Measurements from ENCODE around the gene CDH4.

Gene CDH4

DNA sequence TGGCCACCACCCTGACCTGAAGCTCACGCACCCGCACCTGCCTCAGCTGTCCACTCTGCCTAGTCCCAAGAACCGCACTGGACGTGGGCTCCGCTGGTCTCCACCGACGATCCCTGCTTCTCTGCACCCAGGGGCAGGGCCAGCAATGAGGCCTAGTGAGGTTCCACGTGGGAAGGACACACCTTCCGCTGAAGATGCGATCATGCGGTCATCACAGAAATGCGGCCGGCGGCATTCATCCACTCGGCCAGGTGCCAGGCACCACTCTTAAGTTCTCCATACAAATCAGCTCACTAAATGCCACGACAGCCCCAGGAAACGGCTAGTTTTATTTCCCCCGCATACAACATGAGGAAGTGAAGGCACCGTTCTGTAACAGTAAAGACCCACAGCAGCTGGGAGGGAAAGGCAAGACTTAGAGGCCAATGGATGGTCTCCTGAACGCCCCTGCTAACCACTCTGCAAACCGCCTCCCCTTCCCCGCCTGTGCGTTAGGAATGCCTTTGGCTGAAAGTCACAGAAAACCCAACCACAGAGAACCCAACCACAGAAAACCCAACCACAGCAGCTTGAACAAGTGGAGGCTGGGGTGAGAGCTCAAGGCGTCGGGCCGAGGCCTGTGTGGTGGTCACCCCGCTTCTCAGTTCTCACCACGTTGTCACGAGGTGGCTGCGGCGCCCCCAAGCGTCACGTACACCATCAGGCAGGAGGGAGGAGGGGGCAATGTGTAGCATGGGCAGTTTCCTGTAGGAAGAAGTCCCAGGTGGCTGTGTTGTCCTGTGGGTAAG lies 609.2 kb downstream of the CDH4 start:
- DNase-seq: no peak

DNA sequence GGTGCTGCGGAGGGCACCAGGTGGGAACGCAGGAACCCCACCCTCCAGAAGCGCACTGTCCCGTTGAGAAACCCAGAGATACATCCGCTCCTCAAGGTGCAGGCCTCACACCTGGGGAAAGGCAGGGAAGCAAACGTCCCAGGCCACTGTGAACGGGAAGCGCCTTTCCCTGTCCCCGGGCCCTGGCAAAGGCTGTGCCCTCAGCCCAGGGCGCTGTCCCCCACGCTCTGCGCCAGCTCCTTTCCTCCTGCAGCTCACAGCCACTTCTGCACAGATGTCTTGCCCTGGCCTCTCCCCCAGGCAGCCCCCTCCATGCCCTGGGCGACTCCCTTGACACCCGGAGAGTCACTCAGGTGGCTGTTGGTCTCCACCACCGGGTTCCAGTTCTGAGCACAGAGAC lies 609.8 kb downstream of the CDH4 start:
- no peak for DNase-seq

DNA sequence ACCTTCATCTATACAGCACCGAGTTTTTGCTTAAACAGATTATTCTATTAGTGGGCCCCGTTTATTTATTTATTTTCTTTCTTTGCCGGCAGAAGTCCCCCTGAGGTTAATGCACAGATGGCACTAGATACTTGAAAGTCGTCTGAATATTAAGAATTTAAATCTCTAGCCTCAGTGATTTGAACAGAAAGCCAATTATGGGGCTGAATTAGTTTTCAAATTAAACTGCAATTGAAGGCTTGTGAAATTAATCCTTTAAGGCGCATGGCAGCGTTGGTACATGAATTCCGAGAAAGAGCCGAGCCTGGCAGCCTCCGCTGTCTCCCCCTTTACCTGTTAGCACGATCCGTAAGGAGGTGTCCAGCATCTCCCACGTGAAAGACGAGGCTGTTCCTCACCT lies 610.8 kb downstream of the CDH4 start:
- no peak for DNase-seq

DNA sequence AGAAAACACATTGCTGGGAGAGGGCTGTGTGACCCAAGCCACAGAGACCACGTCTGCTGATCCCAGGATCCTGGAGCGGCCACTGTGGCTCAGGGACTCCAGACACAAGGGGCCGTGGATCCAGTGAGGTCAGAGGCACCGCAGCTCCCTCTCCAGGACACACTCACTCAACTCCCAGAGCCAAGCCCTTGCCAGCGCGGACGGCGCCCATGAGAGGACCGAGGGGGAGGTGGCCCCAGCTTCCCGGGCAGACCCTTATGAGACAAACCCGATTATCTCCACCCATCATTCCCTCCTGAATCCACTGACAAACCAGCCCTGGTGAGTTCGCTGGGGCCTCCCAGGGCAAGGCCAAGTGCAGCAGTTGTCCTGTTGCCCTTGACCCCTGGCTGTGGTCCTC lies 612.4 kb downstream of the CDH4 start:
- no peak for DNase-seq

DNA sequence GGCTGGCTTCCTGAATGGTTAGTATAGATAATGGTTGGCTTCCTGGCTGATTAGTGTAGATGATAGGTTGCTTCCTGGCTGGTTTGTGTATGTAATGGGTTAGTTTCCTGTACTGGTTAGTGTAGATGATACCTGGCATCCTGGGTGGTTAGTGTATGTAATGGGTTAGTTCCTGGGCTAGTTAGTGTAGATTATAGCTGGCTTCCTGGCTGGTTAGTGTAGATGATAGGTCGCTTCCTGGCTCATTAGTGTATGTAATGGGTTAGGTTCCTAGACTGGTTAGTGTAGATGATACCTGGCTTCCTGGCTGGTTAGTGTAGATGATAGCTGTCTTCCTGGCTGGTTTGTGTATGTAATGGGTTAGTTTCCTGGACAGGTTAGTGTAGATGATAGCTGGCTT lies 613.3 kb downstream of the CDH4 start:
- DNase-seq: no peak

DNA sequence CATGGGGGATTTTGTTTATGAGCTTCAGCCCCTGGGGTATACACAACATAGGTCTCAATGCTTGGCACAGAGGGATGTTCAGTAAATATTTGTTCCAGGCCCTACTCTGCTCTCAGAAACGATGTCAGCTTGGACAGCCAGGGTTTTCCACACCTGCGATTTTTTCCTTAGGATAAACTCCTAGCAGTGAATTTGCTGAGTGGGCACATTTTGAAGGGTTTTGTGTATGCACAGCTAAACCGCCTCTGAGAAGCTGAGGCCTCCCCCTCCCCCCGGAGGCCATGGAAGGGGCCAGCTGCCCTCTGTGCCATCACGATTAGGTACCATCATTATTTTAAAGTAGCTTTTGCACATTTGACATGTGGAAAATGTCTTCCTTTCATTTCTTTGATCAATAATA lies 614.1 kb downstream of the CDH4 start:
- no peak for DNase-seq

DNA sequence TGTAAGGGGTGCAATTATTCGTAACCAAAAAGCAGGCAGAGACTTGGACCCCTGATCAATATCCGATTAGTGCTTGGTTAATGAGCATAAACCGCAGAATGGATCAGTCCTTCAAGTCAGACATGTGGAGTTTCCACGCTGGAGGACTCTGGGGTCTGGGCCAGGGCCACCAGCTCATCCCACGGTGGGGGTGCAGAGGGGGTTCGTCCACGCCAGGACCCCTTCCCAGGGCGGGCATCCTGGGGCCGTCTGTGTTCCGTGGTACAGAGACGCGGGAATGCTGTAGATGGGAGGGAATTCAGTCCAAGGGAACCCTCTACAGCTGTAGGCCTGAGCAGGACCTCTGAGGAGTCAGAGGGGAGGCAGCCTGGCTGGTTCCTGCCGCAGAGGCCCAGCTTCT lies 615.9 kb downstream of the CDH4 start:
- DNase-seq: no peak

DNA sequence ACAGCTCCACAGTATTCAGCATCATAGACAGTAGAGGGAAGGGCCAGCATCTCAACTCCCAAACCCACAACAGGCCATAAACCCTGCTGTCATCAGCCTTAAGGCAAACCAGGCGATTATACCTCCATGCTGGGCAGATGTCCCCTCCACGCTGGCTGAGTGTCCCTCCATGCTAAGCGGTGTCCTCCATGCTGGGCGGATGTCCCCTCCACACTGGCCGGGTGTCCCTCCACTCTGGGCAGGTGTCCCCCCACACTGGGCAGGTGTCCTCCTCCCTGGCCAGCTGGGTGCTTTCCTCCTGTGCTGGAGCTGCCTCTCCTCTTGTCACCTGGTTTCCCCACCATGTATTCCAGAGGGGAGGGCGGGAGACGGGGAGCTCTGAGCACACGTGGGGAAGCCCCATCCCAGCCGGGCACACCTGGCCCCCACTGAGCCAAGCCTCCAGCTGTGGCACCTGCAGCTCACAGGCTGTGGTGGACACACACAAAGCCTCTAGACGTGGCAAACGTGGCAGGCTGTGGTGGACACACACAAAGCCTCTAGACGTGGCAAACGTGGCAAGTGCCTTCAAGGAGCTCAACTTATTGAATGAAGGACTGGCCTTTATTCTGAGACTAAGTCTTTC lies 616.5 kb downstream of the CDH4 start:
- no peak for DNase-seq

DNA sequence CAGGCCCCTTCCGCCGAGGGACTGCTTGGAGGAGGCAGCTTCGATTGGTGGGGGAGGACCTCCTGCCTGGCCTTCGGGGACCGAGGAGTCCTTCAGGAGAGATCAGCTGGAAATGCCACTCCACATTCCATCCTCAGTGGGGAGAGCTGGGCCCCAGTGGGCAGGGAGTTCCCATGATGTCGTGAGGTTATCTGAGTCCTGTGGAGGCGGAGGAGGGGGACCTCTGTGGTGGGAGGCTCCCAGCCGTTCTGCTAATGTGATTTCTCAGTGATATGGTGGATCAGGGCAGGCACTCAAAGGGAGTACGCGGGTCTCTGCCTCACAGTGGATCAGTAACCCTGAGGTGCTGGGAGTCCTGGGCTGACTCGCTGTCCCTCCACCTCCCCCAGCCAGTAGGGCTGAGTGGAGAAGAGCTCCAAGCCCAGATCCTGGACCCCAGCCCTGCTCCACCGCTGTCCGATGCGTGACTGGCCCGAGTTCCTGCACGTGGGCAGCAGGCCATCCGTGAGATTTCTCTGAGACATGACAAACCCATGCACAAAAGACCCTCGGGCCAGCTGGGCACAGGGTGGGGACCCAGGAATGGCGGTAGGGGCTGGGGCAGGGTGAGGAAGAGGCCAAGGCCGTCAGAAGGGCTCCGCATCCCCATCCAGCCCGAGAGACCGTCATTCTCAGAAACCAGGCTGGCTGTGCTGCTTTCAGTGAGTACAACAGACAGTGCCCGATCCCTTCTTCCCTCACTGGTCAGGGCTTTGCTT lies 617.9 kb downstream of the CDH4 start:
- no peak for DNase-seq

DNA sequence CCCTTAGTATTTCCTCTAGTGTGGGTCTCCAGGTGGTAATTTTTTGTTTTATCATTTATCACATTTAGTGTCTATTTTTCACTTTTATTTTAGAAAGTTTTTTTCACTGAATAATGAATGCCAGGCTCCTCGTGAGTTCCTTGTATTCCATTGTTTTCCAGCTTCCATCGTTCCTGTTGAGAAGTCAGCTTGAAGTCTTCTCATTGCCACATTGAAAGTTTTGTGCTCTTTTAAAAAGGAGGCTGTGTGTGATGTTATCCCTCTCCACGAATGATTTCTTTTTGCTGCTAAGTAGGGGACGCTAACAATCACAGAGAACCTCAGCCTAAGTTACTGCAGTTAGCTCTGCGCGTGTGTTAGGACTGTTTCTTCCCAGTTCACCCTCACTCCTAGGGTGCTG lies 619.1 kb downstream of the CDH4 start:
- DNase-seq: no peak

DNA sequence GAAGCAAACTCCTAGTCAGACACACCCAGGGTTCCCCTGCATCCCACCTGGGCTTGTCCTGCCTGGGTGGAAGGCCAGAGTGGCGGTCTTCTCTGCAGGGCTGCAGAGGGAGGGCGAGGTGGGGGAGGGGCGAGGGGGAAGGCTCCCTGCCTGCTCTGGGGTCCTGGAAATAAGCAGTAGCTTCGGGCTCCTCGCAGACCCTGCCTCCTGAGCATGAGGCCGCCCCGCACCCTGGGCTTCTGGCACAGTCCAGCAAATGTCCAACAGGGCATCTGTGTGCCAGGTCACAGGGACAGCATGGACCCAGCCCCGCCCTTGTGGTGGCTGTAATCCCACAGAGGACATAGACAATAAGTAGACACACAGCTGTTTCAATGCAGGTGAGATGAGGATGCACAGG lies 619.9 kb downstream of the CDH4 start:
- no peak for DNase-seq

DNA sequence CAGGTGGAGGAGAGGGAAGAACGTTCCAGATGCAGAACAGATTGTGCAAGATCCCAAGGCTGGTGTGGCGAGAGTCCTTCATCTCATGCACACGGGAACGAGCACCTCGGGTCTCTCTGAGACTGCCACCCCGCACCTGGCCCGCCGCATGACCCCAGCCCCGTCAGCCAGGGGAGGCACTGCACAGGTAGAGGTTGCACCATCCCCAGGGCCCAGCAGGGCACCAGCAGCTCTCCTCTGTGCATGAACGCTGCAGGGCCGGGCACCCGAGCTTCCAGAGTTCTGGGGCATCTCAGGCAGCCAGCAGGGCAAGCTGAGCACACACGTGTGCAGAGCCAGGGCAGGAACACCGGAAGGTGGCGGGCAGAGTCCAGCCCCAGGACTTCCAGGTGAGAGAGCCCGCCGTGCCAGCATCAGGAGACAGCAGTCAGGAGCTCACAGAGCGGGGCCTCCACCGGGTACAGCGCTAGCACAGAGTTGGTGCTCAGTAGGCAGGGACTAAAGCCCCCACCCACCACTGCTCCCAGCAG lies 620.4 kb downstream of the CDH4 start:
- DNase-seq: no peak

DNA sequence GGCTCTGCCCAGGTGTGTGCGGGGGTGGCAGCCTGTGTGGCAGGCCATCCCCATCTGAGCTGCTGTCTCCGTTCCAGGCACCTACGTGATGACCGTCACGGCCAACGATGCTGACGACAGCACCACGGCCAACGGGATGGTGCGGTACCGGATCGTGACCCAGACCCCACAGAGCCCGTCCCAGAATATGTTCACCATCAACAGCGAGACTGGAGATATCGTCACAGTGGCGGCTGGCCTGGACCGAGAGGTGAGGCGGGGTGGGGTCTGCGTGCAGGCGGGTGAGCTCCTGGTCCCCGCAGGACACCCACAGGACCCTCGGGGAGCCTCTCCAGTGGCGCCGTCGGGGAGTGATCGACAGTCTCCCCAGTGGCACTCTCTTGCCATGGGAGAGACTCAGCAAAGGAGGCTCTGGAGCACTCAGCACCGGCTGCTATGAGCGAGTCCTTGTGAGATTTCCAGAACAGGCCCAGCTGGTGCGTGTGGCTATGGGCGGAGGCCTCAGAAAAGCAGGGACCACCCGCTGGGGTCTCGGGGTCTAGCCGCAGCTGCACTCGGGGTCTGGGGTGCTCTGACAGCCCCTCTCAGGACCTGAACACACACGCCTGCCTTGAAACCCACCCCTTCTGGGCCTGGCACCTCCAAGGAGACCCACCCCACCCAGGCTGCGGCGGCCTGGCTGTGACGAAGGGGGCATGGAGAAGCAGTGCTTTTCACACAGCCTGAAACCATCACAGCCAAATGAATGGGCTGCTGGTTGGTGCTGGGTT lies 621.8 kb downstream of the CDH4 start:
- no peak for DNase-seq

DNA sequence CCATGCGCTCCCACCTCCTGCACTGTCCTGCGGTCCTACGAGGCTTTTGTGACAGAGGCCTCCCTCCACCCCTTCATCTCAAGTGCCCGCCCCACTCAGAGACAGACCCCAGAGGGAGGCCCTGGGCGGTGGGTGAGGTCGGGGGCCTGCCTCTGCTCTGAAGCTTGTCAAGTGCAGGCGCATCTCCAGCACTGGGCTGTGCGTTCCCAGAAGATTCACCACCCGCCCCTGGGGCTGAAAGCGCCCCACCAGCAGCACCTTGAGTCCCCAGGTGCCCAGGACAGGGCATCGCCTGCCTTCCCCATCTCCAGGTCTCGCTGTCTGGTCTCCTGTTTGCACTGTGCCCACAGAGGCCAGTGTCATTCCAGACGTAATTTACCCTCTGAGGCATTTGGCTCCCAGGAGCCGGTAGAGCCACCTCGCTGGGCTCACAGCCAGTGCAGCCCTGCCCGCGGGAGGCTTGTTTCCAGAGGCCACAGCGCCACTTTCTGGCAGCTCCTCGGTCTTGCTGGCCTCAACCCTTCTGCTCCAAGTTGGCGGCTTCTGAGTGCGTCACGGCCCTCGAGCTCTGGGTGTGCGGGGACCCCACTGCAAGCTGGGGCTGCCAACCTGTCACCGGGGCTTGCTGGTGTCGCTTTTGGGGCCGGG lies 622.5 kb downstream of the CDH4 start:
- peak; percentile 48 for DNase-seq

DNA sequence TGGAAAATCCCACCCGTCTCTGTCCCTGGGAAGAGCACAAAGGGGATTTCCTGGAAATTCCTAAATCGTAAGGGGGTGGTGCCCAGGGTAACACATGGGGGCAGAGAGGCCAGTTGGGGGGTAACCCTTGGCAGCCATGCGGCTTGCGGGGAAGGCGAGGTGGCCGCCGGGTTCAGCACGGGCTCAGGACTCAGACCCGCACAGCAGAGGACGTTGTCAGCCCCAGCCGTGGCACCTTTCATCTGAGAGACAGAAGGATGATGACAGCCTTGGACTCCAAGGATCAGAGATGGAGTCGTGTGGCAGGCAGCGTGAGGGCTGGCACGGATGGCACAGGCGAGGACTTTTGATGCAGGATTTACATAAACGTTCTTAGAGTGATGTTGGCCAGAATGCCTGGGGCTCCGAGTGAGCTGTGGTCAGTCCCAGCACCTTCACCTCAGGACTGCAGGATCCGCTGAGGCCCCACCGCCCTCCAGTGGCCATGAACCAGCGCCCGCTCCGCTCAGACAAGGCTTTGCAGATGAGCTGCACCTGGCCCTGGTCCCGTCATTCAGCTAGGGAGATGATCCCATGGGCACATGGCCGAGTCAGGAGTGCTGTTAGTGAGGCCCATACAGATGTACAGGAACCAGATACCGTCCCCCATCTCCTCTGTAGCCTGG lies 623.3 kb downstream of the CDH4 start:
- DNase-seq: no peak

DNA sequence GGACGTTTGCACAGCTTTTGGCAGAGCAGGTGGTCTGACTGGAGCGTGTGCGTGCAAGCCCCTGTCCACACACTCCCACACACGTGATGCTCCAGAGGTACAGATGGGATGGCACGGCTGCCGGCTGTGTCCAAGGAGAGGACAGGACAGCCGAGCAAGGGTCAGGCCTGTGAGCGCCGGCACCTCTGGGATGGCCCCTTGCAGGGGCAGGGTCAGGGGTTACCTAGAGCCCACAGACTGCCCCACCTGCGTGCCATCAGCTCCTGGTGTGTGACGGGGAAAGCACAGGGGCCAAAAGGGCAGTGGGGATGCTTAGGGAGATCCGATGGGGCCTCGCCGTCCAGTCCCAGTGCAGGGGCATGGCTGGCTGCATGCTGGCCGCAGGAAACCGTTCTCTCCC lies 623.9 kb downstream of the CDH4 start:
- DNase-seq: no peak

DNA sequence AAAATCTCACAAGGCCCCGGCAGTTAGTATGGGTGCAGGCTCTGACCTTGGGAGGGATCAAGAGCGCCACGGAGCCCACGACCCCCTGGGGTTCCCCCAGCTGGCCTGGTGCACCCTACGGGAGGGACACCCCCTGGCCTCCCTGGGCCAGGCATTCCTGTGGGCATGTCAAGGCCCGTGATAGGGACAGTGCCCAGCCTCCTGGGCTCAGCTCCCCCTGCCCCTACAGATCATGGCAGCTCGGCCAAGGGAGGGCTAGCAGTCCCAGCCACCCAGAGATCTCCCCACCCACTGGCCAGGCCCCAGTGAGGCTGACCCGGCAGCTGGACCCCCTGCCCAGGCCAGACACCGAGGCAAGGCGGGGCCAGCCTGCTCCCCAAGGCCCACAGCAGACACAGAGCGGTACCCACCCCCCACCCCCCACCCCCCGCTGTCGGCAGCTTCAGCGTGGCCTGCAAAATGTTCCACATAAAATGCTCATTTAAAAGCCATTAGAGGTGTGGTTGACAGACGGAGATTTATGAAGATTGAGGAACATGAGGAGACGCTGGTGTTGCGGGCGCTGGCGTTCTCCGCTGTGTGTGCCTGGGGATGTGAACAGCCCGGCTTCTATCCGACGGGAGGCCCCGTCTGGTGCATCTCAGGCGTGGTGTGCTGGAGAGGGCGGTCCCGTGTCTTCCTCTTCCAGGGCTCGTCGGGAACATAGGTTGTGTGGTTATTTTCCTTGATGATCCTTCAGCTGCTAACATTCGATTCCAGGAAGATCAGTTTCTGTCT lies 625.1 kb downstream of the CDH4 start:
- DNase-seq: no peak

DNA sequence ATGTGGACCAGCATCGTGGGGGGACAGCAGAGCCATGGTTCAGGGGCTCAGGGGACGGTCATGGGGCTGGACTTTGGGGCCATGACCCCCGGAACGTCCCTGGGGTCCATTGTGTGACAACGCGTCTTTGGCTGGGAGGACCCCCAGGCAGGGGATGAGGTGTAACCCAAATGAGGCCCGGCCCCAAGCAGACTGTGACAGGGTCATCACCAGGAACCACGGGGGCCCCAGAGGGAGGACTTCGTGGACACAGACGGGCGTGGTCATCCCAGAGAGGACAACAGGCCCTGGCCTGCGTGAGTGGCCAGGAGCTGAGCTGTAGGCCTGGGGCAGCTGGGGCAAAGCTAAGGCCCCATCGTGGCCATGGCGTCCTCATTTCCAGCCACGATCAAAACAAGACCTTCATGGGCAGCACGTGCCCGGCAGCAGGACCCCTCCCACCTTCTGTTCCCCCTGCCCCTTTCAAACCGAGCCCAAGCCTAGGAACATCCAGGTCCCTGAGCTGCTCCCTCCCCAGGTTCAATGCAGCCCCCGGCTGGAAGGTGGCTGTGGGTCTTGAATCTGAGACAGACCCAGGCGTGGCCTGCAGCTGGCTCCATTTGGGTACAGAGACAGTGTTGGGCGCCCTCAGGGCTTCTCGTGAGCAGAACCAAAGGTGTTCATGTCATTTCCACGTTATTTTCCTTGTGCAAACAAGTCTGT lies 625.9 kb downstream of the CDH4 start:
- no peak for DNase-seq

DNA sequence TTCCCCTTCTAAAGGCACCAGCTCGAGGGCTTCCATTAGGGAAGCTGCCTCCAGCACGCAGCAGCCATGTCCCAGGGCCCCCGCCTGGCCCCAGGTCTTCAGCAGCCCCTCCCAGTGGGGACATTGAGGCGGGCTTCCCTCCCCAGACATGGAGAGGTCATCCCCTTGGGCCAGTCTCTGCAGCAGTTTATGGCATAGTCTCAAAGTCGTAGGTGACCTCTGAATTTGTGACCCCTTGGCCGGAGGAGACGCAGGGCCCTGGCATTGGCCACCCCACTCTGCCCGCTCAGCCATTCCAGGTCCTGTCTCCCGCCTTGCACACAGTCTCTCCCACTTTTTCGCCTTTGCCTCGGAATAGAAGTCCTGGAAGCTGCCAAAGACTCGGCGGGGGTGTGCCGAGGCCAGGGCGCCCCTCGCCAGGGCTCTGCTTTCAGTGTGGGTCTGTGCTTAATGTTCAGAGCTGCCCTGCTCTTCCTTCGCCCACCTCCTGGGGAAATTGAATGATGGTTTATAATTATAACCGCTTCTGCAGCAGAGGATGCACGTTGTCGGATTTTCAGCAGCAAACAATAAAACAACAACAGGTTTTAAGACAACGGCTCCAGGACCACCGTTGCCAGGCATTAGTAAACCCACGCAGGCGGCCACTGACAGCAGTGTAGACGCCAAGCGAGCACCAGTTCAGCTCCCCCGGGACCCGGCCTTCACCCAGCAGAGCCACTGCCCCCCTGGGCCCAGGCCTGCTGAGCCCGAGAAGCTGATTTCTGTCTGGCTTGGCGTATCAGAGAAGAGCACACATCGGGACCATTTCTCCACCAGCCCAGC lies 626.6 kb downstream of the CDH4 start:
- DNase-seq: no peak

DNA sequence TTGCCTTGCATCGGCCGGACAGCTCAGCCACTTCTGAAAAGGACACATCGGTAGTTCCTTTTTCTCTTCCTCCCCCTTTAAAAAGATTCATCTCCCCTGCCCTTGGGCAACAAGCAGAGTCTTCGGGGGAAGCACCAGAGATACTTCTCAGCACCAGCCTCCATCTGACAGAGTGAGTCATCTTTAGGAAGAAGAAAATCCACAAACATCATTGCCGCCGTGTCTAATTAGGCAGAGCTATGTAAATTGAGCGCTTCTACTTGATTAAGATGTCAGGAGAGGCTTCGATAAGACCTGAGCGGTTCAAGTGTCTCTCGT lies 627.2 kb downstream of the CDH4 start:
- peak; percentile 8 for DNase-seq
